OCI-LY1 (cell line): ENCODE data around the gene FGF2.
"Not testable (repeated sequence)": the region's sequence is repeated elsewhere in the genome, so short reads cannot be mapped to it uniquely, and the experiment has no call there.

Experiments used
- H2AFZ ChIP-seq: fragments of 200-600 bp; sonication (generic), shearing (Covaris generic); 2 replicates; pipeline ENCODE4 v1.6.0; 2014; ENCODE audit warnings: antibody characterized with exemption, mild to moderate bottlenecking, low read length
- H3F3A ChIP-seq: fragments of 200-600 bp; sonication (generic), shearing (Covaris generic); 2 replicates; pipeline ENCODE4 v1.6.0; 2014; ENCODE audit warnings: mild to moderate bottlenecking, antibody characterized with exemption, low read length, moderate library complexity; ENCODE audit not compliant: insufficient read depth
- H3K27ac ChIP-seq: fragments of 200-600 bp; sonication (generic); 2 replicates; pipeline ENCODE4 v1.5.1; 2014; ENCODE audit warnings: low read length, mixed run types, mild to moderate bottlenecking, low read depth; ENCODE audit not compliant: poor library complexity, severe bottlenecking
- H3K27me3 ChIP-seq: fragments of 200-600 bp; sonication (generic); 2 replicates; pipeline ENCODE4 v1.6.0; 2014; ENCODE audit warnings: antibody characterized with exemption, mild to moderate bottlenecking, low read length, moderate library complexity; ENCODE audit not compliant: insufficient read depth
- H3K36me3 ChIP-seq: fragments of 200-600 bp; sonication (generic); 2 replicates; pipeline ENCODE4 v1.6.1; 2014; ENCODE audit warnings: mild to moderate bottlenecking, antibody characterized with exemption, low read length, moderate library complexity, mixed read lengths; ENCODE audit not compliant: insufficient read depth
- H3K4me1 ChIP-seq: fragments of 200-600 bp; sonication (generic); 2 replicates; pipeline ENCODE4 v1.5.1; 2014; ENCODE audit warnings: mild to moderate bottlenecking, low read length, moderate library complexity; ENCODE audit not compliant: insufficient read depth, severe bottlenecking
- H3K4me2 ChIP-seq: fragments of 200-600 bp; sonication (generic), shearing (Covaris generic); 2 replicates; pipeline ENCODE4 v1.6.1; 2014; ENCODE audit warnings: low read length
- H3K4me3 ChIP-seq: fragments of 200-600 bp; sonication (generic); 2 replicates; pipeline ENCODE4 v1.5.1; 2014; ENCODE audit warnings: low read length, low read depth, mild to moderate bottlenecking, mixed read lengths; ENCODE audit not compliant: poor library complexity, severe bottlenecking
- H3K79me2 ChIP-seq: fragments of 200-600 bp; shearing (Covaris generic); 2 replicates; pipeline ENCODE4 v1.6.1; 2016; ENCODE audit warnings: mixed run types, low read length, mixed read lengths; ENCODE audit not compliant: insufficient read depth
- H3K9ac ChIP-seq: fragments of 200-600 bp; sonication (generic), shearing (Covaris generic); 2 replicates; pipeline ENCODE4 v1.6.1; 2014; ENCODE audit warnings: mild to moderate bottlenecking, low read length, mixed read lengths
- H3K9me2 ChIP-seq: fragments of 200-600 bp; sonication (generic), shearing (Covaris generic); 2 replicates; pipeline ENCODE4 v1.6.1; 2014; ENCODE audit warnings: low read depth, mild to moderate bottlenecking, low read length, mixed read lengths
- H3K9me3 ChIP-seq: fragments of 200-600 bp; shearing (Covaris generic); 2 replicates; pipeline ENCODE4 v1.6.1; 2014; ENCODE audit warnings: low read length, mixed read lengths
- H4K20me1 ChIP-seq: fragments of 200-600 bp; sonication (generic), shearing (Covaris generic); 2 replicates; pipeline ENCODE4 v1.6.0; 2016; ENCODE audit warnings: mild to moderate bottlenecking, low read length; ENCODE audit not compliant: insufficient read depth
- EZH2 ChIP-seq: fragments of 200-600 bp; sonication (generic), shearing (Covaris generic); IDR thresholded peaks from 2 replicates; pipeline ENCODE4 v1.8.0; 2017; ENCODE audit warnings: borderline replicate concordance, mixed run types, mild to moderate bottlenecking, antibody characterized with exemption, low read length, moderate library complexity, mixed read lengths
- TF ChIP-seq, protein P1 (sequence below): fragments of 200-600 bp; sonication (generic), shearing (Covaris generic); IDR thresholded peaks from 2 replicates; pipeline ENCODE4 v1.5.1; 2017; ENCODE audit warnings: mild to moderate bottlenecking, antibody characterized with exemption, low read length, moderate library complexity, mixed read lengths

FGF2 gene

GRCh38 chr4:122932763-122933162 lies 106.1 kb downstream of the FGF2 start:
- Histone ChIP-seq H3K9me2 (no peaks in the 10 kb centered on the region), H3K4me3 (no peak overlapping the region), H3K27me3 (no peaks in the 10 kb centered on the region), H3K9me3 (no peaks in the 10 kb centered on the region), H3K27ac (no peak overlapping the region), H3K4me2 (no peak overlapping the region), H4K20me1 (no peaks in the 10 kb centered on the region), H3K4me1 (no peaks in the 10 kb centered on the region), H3K9ac (no peak overlapping the region), H3K36me3 (peaks cover 44% of the 10 kb centered on the region), H3F3A (no peaks in the 10 kb centered on the region), H3K79me2 (no peaks in the 10 kb centered on the region), H2AFZ (no peak overlapping the region)
- TF ChIP-seq, protein P1, sequence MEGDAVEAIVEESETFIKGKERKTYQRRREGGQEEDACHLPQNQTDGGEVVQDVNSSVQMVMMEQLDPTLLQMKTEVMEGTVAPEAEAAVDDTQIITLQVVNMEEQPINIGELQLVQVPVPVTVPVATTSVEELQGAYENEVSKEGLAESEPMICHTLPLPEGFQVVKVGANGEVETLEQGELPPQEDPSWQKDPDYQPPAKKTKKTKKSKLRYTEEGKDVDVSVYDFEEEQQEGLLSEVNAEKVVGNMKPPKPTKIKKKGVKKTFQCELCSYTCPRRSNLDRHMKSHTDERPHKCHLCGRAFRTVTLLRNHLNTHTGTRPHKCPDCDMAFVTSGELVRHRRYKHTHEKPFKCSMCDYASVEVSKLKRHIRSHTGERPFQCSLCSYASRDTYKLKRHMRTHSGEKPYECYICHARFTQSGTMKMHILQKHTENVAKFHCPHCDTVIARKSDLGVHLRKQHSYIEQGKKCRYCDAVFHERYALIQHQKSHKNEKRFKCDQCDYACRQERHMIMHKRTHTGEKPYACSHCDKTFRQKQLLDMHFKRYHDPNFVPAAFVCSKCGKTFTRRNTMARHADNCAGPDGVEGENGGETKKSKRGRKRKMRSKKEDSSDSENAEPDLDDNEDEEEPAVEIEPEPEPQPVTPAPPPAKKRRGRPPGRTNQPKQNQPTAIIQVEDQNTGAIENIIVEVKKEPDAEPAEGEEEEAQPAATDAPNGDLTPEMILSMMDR, result no peak
- TF ChIP-seq EZH2, result no peak

DNA sequence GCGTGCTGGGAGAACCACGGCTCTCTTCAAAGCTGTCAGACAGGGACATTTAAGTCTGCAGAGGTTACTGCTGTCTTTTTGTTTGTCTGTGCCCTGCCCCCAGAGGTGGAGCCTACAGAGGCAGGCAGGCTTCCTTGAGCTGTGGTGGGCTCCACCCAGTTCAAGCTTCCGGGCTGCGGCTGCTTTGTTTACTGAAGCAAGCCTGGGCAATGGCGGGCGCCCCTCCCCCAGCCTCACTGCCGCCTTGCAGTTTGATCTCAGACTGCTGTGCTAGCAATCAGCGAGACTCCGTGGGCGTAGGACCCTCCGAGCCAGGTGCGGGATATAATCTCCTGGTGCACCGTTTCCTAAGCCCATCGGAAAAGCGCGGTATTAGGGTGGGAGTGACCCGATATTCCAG lies 118.5 kb downstream of the FGF2 start:
- H3K27me3 ChIP-seq, H3K79me2 ChIP-seq, H3F3A ChIP-seq, H3K4me2 ChIP-seq, H4K20me1 ChIP-seq, H3K9me3 ChIP-seq, H3K4me1 ChIP-seq, H3K9me2 ChIP-seq, H3K27ac ChIP-seq, H2AFZ ChIP-seq, H3K9ac ChIP-seq, H3K4me3 ChIP-seq: not testable (repeated sequence)
- H3K36me3 ChIP-seq, result peaks cover 28% of the 10 kb centered on the region

DNA sequence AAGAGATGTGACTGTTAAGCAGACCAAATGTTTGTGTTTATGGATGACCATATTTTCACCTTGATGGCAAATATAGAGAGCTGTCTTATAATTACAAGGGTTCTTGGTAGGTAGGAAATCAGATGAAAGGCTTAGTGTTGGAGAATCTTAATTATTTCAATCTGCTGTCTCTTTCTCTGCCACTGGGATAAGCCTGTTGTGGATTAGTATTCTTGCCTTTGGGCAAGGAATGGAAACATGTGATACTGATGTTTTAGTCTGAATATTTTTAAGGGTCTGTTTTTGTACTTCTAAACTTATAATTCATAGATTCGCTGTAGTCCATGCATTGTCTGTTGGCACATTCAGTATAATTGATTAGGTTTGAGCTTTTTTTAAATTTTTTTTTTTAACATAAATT lies 119.5 kb downstream of the FGF2 start:
- H3K4me3 ChIP-seq, result no peak overlapping the region
- no peaks in the 10 kb centered on the region for H3K79me2 ChIP-seq
- H3F3A ChIP-seq, result no peaks in the 10 kb centered on the region
- no peak overlapping the region for H2AFZ ChIP-seq
- no peaks in the 10 kb centered on the region for H4K20me1 ChIP-seq
- no peak overlapping the region for H3K4me2 ChIP-seq
- no peaks in the 10 kb centered on the region for H3K4me1 ChIP-seq
- no peak overlapping the region for H3K9ac ChIP-seq
- peaks cover 28% of the 10 kb centered on the region for H3K36me3 ChIP-seq
- no peaks in the 10 kb centered on the region for H3K27me3 ChIP-seq
- H3K9me2 ChIP-seq, result no peaks in the 10 kb centered on the region
- no peaks in the 10 kb centered on the region for H3K9me3 ChIP-seq
- TF ChIP-seq EZH2, result no peak
- TF ChIP-seq, protein P1, result no peak
- no peak overlapping the region for H3K27ac ChIP-seq
